ENCODE measurements around the gene ENOX1.

The ENOX1 gene

DNA sequence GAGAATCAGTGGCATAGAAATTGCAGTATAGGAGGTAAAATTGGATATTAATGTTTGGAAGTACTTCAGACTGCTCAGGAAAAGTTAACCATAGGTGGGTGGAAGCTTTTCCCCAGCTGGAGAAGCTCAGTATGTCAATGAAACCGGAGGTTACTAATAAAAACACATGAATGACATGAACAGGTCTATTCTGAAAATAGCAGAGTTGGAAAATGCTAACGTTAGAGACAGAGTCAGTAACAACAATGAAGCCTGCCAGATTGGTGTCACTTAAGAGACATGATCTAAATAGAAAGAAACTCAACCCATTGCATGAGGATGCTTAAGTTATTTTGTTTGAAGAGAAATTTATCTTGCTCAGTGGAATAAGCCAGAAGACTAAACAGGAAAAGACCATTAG lies 398.9 kb downstream of the ENOX1 start:
- no peak for DNase-seq (ENCODE audit: low read depth)

GRCh38 chr13:43383498-43384165 lies 403.1 kb downstream of the ENOX1 start:
- DNase-seq (ENCODE audit: low read depth) = no peak

DNA sequence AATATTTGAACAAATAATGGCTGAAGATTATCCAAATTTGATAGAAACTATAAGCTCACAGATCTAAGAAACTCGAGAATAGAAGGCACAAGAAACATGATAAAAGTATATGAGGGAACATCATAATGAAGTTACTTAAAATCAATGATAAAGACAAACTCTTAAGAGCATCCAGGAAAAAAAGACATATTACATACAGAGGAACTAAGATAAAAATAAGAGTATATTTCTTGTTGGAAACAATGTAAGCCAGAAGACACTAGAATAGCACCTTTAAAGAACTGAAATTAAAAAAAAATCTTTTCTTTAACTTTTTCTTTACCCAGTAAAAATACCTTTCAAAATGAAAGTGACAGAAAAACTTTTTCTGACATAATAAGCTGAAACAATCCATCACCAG lies 407.0 kb downstream of the ENOX1 start:
- DNase-seq (ENCODE audit: low read depth) = no peak

DNA sequence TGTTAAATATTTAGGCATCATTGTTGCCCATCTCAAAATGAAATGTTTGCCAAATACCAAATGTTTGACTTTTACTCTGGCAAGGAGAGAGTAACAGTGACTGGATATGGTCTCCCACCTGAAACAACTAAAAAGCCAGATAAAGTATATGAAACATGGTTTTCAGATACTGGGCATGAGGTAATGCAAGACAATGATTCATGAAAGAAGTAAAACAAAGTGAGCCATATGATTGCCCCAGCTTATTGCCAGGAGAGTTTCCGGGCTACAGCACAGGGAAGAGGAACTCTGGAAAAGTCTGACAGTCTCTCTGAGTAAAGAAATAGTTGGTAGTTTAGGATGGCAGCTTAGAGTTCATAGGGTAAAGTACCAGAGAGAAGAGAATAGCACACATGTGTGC lies 408.8 kb downstream of the ENOX1 start:
- DNase-seq (ENCODE audit: low read depth) = no peak

DNA sequence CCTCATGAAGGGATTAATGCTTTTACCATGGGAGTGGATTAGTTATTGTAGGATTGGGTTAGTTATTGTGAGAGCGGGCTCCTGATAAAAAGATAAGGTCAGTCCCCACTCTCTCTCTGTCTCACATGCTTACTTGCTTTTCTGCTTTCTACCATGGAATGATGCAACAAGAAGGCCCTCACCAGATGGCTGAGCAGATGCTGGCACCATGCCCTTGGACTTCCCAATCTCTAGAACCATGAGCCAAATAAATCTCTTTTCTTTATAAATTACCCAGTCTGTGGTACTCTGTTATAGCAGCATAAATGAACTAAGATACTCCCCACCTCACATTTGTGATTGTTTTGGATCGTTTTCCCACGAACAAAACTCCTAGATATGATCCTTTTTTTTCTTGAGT lies 409.6 kb downstream of the ENOX1 start:
- no peak for DNase-seq (ENCODE audit: low read depth)

DNA sequence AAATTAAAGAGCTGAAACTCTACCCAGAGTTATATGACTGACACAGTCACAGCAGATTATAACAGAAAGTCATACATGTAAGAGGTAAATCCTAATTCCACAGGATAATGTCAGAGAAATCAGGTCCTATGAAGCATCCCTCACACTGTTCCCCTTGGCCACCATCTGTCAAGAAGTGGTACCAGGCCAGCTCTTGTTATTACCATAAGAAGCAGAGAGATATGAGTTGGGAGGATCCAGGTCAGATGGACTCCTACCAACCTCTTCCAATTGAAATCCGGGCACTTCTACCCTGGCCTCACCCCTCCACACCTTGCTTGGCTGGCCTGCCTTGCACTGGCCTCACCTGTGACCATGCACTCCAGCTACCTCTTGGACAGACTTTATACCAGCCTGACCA lies 410.2 kb downstream of the ENOX1 start:
- no peak for DNase-seq (ENCODE audit: low read depth)

DNA sequence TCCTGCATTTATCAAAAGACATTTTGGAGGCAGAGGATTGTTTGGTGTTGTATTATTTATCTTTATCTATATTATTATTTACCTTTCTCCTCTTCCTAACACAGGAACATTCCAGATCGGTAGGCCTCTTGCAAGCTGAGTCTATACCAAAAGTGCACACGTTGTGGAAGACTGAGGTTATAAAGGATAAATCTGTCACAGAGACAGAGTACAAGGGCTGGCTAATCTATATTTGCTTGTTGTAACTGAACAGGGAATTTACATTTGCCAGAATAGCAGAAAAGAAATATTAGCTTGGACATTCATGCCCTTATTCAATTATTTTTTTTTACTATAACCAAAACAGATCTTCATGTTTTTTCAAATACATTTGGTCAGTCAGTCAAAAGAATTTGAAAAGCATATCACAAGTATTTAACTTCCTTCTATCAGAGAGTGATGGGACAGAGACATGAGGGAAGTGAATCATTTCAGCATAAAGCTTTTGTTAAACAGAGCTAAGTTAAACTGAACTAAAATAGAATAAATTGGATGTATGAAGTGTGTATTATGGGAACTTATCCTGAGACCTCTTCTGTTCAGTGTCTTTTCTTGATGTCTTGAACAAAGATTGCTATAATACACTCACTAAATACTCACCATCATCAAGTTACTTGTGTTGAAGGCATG lies 410.8 kb downstream of the ENOX1 start:
- no peak for DNase-seq (ENCODE audit: low read depth)

GRCh38 chr13:43374621-43375020 lies 412.2 kb downstream of the ENOX1 start:
- DNase-seq (ENCODE audit: low read depth) = no peak

GRCh38 chr13:43373400-43373799 lies 413.4 kb downstream of the ENOX1 start:
- DNase-seq (ENCODE audit: low read depth) = no peak

DNA sequence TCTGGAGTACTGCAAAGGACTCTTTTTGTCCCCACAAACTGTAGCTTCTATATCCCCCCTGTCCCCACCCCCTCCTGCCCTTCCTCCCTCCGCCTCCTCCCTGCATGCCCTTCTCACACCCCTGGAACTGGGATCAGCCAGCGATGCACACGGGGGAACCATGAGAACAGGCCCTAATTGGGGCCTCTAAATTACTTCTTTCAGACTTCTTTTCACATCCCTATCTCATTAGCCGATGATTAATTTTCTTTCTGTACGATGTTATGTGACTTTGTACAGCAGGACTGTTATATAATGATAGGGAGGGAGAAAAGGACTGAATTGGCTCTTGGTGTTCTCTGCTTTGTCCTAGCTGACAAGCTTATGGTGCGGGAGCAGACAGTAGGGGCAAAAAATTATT lies 415.9 kb downstream of the ENOX1 start:
- no peak for DNase-seq (ENCODE audit: low read depth)

GRCh38 chr13:43369319-43369718 lies 417.5 kb downstream of the ENOX1 start:
- DNase-seq (ENCODE audit: low read depth) = no peak

- DNase-seq (ENCODE audit: low read depth) = no peak
Observed at GRCh38 chr13:43368003-43368402, 418.8 kb downstream of the ENOX1 start.

DNA sequence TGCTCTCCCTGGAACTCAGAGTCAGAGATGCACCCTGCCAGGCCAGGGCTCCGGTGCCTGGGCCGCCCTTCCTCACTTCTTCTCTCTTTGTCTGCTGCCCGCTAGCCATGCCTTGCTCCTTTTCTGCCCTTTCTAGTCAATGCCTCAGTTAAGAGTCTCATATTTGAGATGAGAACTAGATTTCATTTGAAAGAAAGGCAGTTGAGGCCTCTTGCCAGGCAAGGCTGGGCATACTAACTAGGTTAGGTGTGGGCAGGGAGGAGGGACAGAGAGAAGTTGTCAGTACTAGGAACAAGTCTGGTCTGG lies 421.8 kb downstream of the ENOX1 start:
- DNase-seq (ENCODE audit: low read depth) = no peak

GRCh38 chr13:43364210-43365038 lies 422.3 kb downstream of the ENOX1 start:
- no peak for DNase-seq (ENCODE audit: low read depth)

GRCh38 chr13:43363156-43363953 lies 423.4 kb downstream of the ENOX1 start:
- DNase-seq (ENCODE audit: low read depth) = no peak

GRCh38 chr13:43362556-43362955 lies 424.2 kb downstream of the ENOX1 start:
- no peak for DNase-seq (ENCODE audit: low read depth)

DNA sequence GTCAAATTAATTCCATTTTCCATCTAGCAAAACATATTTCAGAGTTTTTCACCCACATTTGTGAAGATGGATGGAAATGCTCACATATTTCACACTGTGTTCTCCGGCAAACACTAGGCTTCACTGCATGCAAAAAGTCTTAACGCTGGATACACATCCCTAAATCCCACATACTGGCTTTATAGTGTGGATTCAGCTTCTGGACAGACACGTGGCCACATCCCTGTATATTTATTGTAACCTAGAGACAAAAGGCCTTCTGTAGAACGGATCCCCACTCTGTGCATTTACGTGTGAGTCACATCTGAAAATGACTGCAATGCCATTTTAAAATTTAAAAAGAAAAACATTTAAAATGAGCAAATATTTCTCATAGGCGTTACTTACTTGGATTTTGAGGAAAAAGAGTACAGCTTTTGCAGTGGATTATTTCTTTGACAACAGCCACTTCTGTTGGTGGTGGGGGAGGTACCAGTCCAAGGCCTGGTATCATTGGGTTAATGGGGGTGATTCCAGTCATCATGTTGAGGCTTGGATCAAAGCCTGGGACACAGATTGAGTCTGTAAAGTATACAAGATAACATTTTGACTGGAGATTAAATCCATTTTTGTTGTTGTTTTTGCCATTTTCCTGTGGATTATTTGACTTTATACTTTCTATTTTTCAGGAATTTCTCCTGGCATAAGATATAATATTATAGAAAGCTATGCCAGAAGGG lies 425.7 kb downstream of the ENOX1 start:
- DNase-seq (ENCODE audit: low read depth) = no peak

DNA sequence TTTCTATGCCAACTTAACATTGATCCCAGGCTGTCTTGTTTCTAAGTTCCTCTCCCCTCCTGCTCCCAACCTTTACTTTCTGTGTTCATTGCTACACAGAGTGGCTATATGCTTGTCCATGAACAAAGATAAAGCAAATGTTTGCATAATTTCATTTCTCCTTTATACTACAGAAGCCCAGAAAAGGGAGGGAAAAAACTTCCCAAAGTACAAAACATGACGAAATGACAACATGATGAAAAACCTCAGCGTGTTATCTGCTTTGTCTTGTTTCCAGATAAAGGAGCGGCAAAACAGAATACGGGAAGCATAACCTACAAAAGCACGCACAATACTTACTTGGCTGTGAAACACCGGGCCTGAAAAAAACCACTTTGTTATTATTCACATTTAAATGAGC lies 426.6 kb downstream of the ENOX1 start:
- DNase-seq (ENCODE audit: low read depth) = no peak

- no peak for DNase-seq (ENCODE audit: low read depth)
Observed at GRCh38 chr13:43359536-43359935, 427.2 kb downstream of the ENOX1 start.

- DNase-seq (ENCODE audit: low read depth) = no peak
Observed at GRCh38 chr13:43357564-43357963, 429.2 kb downstream of the ENOX1 start.

DNA sequence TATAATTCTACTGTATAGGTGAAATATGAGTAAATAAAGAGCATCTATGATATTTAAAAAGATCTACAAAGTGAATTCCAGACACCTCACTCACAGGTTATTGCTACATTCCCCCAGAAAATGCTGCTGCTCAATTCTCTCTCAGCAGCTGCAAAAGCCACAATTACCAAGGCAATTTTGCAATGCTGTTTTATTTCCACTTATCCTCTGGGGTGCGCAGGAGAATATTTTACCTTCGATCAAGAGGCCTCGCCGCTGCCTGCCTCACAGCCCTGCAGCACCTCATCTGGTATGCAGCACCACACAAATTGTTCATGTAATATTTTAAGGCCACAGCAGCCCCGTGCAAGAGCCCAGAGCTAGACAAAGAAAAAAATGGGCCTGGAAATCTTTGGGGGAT lies 430.2 kb downstream of the ENOX1 start:
- DNase-seq (ENCODE audit: low read depth) = no peak

DNA sequence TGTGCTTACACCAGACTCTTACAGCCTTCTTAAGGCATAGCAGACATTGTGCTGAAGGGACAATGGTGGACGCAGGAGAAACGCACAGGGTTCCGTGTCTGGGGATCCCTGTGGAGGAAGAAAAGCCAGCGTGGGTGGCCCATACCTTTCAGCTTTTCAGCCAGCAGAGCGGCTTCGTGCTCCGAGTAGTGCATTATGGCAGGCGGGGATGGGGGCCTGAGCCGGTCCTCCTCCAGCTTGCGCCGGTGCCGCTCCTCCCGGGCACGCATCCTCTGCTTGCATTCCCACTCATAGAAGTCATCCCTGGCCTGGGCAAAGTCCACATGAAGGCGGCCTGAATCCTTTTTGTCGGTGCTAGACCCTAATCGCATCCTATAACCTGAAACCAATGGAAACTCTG lies 431.0 kb downstream of the ENOX1 start:
- no peak for DNase-seq (ENCODE audit: low read depth)
